Stimulated activated CD4-positive, alpha-beta T cell treated with anti-CD3 and anti-CD28 coated beads, Interleukin-1b, Interleukin-23, amount 100 ng/mL, for 48 hours (primary cell): ENCODE data around the gene EXOC2.
"Not testable (repeated sequence)": the region's sequence is repeated elsewhere in the genome, so short reads cannot be mapped to it uniquely, and the experiment has no call there.

Source experiments
- DNase-seq: peaks from one replicate; pipeline ENCODE4 v3.0.0-alpha.2; 2020

EXOC2 gene

GRCh38 chr6:621931-622330 lies 71.0 kb downstream of the EXOC2 start:
- DNase-seq: no peak

GRCh38 chr6:620950-621349 lies 72.0 kb downstream of the EXOC2 start:
- no peak for DNase-seq

- no peak for DNase-seq
Measured at GRCh38 chr6:620166-620565, 72.8 kb downstream of the EXOC2 start.

GRCh38 chr6:617456-618100 lies 75.4 kb downstream of the EXOC2 start:
- no peak for DNase-seq

- DNase-seq: no peak
Measured at GRCh38 chr6:613981-614380, 79.0 kb downstream of the EXOC2 start.

- no peak for DNase-seq
Measured at GRCh38 chr6:611928-612327, 81.0 kb downstream of the EXOC2 start.

GRCh38 chr6:610882-611281 lies 82.1 kb downstream of the EXOC2 start:
- DNase-seq: no peak

GRCh38 chr6:609905-610304 lies 83.0 kb downstream of the EXOC2 start:
- DNase-seq: no peak

- DNase-seq: no peak
Measured at GRCh38 chr6:606829-607379, 86.0 kb downstream of the EXOC2 start.

- DNase-seq: not testable (repeated sequence)
Measured at GRCh38 chr6:605895-606294, 87.0 kb downstream of the EXOC2 start.

GRCh38 chr6:604579-604978 lies 88.4 kb downstream of the EXOC2 start:
- DNase-seq: no peak

- no peak for DNase-seq
Measured at GRCh38 chr6:603265-603664, 89.7 kb downstream of the EXOC2 start.

- DNase-seq: no peak
Measured at GRCh38 chr6:599576-600448, 93.1 kb downstream of the EXOC2 start.

- DNase-seq: no peak
Measured at GRCh38 chr6:593907-594212, 99.1 kb downstream of the EXOC2 start.

- peak; percentile 57 for DNase-seq
Measured at GRCh38 chr6:593139-593906, 99.6 kb downstream of the EXOC2 start.

- DNase-seq: no peak
Measured at GRCh38 chr6:589090-589489, 103.8 kb downstream of the EXOC2 start.

GRCh38 chr6:586553-586952 lies 106.4 kb downstream of the EXOC2 start:
- DNase-seq: no peak

GRCh38 chr6:583635-584034 lies 109.3 kb downstream of the EXOC2 start:
- DNase-seq: no peak

GRCh38 chr6:583116-583515 lies 109.8 kb downstream of the EXOC2 start:
- no peak for DNase-seq

GRCh38 chr6:582370-582769 lies 110.6 kb downstream of the EXOC2 start:
- DNase-seq: no peak

- no peak for DNase-seq
Measured at GRCh38 chr6:579339-579738, 113.6 kb downstream of the EXOC2 start.

- no peak for DNase-seq
Measured at GRCh38 chr6:572596-573265, 120.2 kb downstream of the EXOC2 start.

GRCh38 chr6:571892-572291 lies 121.0 kb downstream of the EXOC2 start:
- DNase-seq: no peak
